Measurements from ENCODE around the gene CAPN15. TPM values are rescaled to one million over a fixed set of nuclear protein-coding genes. Genes with fewer than 3 reads are reported as not detected.
"Not testable (repeated sequence)": the region's sequence is repeated elsewhere in the genome, so short reads cannot be mapped to it uniquely, and the experiment has no call there.

The CAPN15 gene
- total RNA-seq, 1 donor from 2014 or later, result 16.8 TPM

- no peak for ATAC-seq
- intact Hi-C loops (cut with DNase I), result no loop called here
- no peak for DNase-seq (ENCODE audit: missing footprints)
Measured at GRCh38 chr16:503150-504071, 24.1 kb upstream of the CAPN15 start.

- DNase-seq (ENCODE audit: missing footprints), result no peak
- intact Hi-C loops (cut with DNase I), result no loop called here
Measured at GRCh38 chr16:505479-506245, 21.9 kb upstream of the CAPN15 start.

GRCh38 chr16:506246-506546 is 21.3 kb upstream of the CAPN15 start:
- intact Hi-C loops (cut with DNase I), result no loop called here
- DNase-seq (ENCODE audit: missing footprints) (no peak), ATAC-seq (no peak)

More at GRCh38 chr16:505479-506245, 21.9 kb upstream of the CAPN15 start:
- no peak for ATAC-seq

GRCh38 chr16:507527-507926 is 20.0 kb upstream of the CAPN15 start:
- intact Hi-C loops (cut with DNase I); DNase-seq (ENCODE audit: missing footprints); ATAC-seq: not testable (repeated sequence)

DNA sequence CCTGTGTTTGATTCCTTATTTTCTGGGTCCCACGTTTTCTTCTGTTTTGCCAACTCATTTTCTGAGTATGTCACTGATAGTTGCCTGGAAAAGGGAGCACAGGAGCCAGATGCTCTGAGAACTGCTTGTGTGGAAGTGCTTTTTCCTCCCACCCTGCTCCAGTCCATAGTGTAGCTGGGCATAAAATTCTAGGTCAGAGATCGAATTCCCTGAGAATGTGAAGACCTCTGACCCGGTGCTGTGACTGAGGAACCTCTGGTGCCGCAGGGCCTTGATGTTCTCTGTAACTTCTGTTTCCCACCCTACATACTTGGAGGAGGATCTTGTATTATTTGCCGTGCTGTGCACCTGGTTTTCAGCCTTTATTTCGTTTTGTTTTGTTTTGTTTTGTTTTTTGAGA is 19.5 kb upstream of the CAPN15 start:
- intact Hi-C loops (cut with DNase I), result no loop called here
- no peak for DNase-seq (ENCODE audit: missing footprints)
- no peak for ATAC-seq

DNA sequence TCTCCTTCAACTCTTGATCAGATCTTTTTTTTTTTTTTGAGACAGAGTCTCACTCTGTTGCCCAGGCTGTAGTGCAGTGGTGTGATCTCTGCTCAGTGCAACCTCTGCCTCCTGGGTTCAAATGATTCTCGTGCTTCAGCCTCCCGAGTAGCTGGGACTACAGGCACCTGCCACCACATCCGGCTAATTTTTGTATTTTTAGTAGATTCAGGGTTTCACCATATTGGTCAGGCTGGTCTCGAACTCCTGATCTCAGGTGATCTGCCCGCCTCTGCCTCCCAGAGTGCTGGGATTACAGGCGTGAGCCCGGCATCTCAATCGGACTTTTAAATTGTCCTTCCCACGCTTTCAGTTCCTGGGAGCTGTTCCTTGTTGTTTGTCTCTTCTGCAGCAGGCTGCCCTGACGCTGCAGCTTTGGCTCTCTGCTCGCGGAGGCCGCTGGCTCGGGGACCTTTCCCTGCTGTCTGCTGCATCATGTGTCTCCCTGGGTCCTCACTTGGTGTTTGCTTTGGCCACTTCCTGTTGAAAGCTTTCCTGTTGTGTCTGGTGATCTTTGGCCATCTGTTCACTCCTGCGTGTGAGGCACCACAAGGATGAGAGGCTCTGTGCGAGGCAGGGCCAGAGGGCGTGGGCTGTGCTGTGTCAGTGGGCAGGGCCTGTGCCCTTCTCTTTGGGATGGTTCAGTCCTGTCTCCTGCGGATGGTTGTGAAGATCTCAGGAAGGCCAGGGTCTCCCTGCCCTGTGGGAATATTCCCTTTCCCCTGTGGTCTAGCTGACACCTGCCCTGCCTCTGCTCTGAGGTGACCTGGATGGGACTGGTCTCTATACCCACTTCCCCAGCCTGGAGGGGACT is 18.4 kb upstream of the CAPN15 start:
- intact Hi-C loops (cut with DNase I), result no loop called here
- no peak for ATAC-seq
- DNase-seq (ENCODE audit: missing footprints), result no peak

GRCh38 chr16:510066-510825 is 17.3 kb upstream of the CAPN15 start:
- intact Hi-C loops (cut with DNase I), result no loop called here

GRCh38 chr16:512802-513201 is 14.7 kb upstream of the CAPN15 start:
- intact Hi-C loops (cut with DNase I), result no loop called here
- no peak for DNase-seq (ENCODE audit: missing footprints)
- no peak for ATAC-seq

More at GRCh38 chr16:510066-510825, 17.3 kb upstream of the CAPN15 start:
- DNase-seq (ENCODE audit: missing footprints), result no peak
- no peak for ATAC-seq

- DNase-seq (ENCODE audit: missing footprints) (no peak), ATAC-seq (no peak)
- intact Hi-C loops (cut with DNase I), result no loop called here
Measured at GRCh38 chr16:513950-514349, 13.6 kb upstream of the CAPN15 start.

DNA sequence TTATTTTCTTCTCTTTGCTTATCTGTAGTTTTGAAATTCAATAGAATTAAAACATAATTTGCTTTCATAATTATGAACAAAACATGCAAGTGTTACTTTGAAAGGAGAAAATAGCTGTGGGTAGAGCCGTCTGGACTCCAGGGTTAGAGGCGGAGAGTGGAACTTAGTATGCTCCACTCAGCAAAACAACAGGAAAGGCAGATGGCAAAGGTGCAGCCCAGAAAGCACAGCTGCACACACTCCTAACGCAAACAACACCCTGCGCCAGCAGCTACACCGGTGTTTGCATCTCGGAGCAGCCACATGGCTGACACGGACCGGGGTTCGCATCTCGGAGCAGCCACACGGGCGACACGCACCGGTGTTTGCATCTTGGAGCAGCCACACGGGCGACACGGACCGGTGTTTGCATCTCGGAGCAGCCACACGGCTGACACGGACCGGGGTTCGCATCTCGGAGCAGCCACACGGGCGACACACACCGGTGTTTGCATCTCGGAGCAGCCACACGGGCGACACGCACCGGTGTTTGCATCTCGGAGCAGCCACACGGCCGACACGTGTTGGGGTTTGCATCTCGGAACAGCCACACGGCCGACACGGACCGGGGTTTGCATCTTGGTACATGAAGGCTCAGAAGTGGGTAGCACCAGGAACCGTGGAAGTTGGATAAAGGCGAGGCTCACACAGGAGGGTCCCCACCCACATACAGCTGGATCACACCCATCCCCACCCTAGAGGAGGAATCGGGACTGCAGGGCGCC is 12.2 kb upstream of the CAPN15 start:
- no peak for ATAC-seq
- intact Hi-C loops (cut with DNase I), result no loop called here
- DNase-seq (ENCODE audit: missing footprints), result no peak

GRCh38 chr16:515939-516226 is 11.6 kb upstream of the CAPN15 start:
- no peak for ATAC-seq
- no peak for DNase-seq (ENCODE audit: missing footprints)
- intact Hi-C loops (cut with DNase I), result no loop called here

DNA sequence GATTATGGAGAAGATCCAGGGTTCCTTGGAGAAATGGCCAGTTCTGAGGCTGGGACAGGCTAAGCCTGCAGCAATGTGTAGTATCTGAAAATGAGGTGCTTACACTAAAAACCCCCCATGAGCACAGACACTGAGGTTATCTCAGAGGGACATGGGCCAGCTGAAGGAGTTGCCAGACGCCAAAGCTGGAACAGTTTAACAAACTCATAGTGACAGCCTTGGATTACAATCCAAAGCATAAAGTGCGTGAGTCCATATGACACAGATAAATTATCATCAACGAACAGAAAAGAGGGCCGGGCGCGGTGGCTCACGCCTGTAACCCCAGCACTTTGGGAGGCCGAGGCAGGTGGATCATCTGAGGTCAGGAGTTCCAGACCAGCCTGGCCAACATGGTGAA is 11.2 kb upstream of the CAPN15 start:
- no peak for ATAC-seq
- intact Hi-C loops (cut with DNase I), result no loop called here

DNA sequence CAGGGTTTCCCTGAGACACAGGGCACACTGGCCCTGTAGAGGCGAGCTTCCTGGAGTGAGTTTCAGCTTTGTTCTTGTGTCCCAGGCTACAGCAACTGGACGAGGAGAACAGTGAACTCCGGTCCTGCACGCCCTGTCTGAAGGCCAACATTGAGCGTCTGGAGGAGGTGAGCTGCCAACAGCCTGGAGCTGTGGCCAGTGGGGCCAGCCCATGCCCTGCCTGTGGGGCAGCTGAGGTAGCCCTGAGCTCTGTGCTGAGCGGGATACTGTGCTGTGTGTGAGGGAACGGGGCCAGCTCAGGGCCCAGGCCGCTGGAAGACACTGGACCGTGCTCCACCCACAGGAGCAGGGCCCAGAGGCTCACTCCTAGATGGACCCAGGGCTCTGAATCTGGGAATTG is 8.7 kb upstream of the CAPN15 start:
- intact Hi-C loops (cut with DNase I), result no loop called here
- DNase-seq (ENCODE audit: missing footprints) (no peak), ATAC-seq (no peak)

More for the DNA sequence above, 11.2 kb upstream of the CAPN15 start:
- DNase-seq (ENCODE audit: missing footprints), result no peak

DNA sequence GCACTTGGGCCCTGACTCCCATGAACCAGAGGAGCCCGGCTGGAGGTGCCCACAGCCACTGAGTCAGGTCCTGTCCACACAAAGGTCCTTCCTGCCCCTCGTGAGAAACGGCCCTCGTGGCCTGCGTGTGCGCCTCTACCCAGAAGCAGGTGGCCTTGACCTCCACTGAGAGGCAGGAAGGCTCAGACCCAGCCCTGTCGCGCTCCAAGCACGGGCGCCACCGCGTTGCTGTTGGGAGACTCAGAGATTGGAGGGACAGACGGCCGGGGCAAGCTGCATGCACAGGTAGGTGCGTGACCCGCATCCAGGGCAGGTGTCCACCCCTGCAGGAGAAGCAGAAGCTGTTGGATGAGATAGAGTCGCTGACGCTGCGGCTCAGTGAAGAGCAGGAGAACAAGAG is 8.1 kb upstream of the CAPN15 start:
- DNase-seq (ENCODE audit: missing footprints) (no peak), ATAC-seq (no peak)
- intact Hi-C loops (cut with DNase I), result no loop called here

DNA sequence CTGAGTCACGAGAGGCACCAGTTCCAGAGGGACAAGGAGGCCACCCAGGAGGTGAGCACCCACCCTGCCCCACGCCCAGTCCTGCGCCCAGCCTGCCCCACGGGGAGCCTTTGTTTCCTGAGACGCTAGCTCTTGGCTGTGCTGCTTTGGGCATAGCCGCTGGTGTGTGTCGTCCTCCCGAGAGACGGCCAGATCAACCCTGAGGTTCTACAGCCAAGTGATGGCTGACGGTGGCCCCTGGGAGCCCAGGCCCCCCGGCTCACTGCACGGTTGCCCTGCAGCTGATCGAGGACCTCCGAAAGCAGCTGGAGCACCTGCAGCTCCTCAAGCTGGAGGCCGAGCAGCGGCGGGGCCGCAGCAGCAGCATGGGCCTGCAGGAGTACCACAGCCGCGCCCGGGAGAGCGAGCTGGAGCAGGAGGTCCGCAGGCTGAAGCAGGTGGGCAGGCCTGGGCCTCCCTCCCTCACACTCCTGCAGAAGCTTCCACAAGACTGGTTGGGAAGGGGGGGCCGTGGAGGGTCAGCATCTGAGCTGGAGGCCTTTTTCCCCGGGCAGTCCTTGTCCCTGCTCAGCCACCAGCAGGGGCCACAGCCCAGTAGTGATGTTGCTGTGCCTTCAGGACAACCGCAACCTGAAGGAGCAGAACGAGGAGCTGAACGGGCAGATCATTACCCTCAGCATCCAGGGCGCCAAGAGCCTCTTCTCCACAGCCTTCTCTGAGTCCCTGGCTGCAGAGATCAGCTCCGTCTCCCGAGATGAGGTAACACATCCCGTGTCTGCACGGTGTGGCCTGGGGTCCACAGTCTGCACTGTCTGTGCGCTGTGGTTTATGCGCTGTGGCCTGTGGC is 7.4 kb upstream of the CAPN15 start:
- intact Hi-C loops (cut with DNase I), result no loop called here
- ATAC-seq (no peak), DNase-seq (ENCODE audit: missing footprints) (no peak)

DNA sequence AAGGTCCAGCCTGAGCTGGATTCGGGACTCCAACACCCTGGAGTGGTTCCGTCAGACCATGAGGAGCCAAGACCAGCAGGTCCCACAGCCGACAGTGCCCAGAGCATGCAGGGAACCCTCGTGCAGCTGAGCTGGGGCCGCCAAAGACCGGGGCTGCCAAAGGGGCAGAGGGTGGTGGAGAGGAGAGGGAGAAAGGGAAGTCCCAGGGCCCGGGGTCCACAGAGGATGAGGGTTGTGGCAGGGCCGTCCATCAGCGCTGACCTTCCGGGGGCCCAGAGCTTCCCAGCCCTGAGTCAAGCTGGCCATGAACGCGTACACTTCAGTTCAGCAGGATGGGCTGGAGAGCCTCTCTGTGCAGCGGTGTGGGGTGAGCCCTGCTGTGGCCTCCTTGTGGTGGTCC is 6.7 kb upstream of the CAPN15 start:
- DNase-seq (ENCODE audit: missing footprints), result no peak
- no peak for ATAC-seq
- intact Hi-C loops (cut with DNase I), result no loop called here
